ENCODE data around the gene SERINC3. TPM values are rescaled to one million over a fixed set of nuclear protein-coding genes. Genes with fewer than 3 reads are reported as not detected.

SERINC3 gene
- total RNA-seq, 1 donor from 2014 or later, result 89.9 TPM

DNA sequence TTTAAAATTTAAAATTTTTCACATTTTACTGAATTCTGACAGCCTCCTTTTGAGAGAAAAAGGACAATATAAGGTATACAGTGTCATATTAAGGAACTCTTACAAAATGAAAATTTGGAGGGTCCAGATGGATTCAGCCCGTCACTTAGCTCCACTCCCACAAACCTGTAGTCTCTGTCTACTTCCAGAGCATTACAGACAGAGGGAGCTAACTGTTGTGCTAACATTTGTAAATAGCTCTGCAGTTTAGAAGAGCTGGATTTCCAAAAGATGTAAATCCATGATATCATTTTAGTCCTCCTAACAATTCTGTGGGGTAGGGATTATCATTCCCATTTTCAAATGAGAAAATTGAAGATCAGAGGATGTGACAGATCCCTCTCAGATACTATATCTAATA is 16.1 kb upstream of the SERINC3 start:
- intact Hi-C loops (cut with micrococcal nuclease), result loop anchor here (10.0 kb wide), 1 partner anchor 67 kb away; no protein-coding TSS in a partner anchor
- ATAC-seq (peak; percentile 50), DNase-seq (no peak)

DNA sequence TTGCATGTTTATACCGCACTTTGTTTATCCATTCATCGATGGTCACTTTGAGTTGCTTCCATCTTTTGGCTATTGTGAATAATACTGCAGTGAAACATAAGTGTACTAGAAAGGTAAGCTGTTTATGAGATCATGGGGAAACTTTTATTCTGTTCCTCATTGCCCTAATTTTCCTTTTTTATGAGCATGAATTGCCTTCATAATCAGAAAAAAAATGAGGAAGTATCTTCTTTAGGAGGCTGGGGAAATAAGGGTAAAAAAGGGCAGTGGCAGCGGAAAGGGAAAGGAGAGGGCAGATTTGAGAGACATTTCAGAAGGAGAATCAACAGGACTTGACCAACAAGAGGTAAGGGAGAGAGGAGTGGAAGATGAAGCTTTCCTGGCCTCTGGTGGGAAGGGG is 14.3 kb upstream of the SERINC3 start:
- DNase-seq (no peak), ATAC-seq (no peak)
- intact Hi-C loops (cut with micrococcal nuclease), result loop anchor here (10.0 kb wide), 1 partner anchor 69 kb away; no protein-coding TSS in a partner anchor

DNA sequence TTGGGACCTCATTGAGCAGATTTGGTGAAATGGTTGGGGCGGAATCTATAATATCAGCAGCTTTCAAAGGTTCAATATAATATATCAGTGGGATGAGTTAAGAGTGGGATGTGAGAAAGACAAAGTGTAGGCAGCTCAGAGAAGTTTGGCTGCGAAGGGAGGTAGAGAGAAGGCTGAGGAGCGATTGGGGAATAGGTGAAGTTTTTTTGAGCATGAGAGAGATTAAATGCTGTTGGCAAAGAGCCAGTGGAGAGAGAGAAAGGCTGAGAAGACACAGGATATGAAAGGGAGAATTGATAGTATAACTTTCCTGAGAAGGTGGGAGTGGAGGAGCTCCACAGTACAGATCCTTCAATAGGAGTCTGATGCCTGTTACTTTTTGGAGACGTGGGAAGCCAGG is 12.1 kb upstream of the SERINC3 start:
- ATAC-seq (no peak), DNase-seq (no peak)
- intact Hi-C loops (cut with micrococcal nuclease), result loop anchor here (10.0 kb wide), 1 partner anchor 71 kb away; no protein-coding TSS in a partner anchor

DNA sequence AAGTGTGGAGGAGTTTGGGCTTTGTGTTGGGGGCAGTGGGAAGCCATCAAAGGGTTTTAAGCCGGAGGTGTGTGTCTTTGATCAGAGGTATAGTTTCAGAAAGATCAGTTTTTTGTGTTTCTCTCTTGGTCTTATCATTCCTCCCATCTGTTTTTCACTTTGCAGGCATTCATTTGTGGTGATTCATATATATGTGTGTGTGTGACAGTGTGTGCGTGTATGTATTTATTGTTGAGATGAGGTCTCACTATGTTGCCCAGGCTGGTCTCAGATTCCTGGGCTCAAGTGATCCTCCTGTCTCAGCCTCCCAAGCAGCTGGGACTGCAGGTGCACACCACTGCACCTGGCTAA is 11.1 kb upstream of the SERINC3 start:
- intact Hi-C loops (cut with micrococcal nuclease), result loop anchor here (10.0 kb wide), 1 partner anchor 72 kb away; no protein-coding TSS in a partner anchor
- no peak for ATAC-seq
- DNase-seq, result no peak

DNA sequence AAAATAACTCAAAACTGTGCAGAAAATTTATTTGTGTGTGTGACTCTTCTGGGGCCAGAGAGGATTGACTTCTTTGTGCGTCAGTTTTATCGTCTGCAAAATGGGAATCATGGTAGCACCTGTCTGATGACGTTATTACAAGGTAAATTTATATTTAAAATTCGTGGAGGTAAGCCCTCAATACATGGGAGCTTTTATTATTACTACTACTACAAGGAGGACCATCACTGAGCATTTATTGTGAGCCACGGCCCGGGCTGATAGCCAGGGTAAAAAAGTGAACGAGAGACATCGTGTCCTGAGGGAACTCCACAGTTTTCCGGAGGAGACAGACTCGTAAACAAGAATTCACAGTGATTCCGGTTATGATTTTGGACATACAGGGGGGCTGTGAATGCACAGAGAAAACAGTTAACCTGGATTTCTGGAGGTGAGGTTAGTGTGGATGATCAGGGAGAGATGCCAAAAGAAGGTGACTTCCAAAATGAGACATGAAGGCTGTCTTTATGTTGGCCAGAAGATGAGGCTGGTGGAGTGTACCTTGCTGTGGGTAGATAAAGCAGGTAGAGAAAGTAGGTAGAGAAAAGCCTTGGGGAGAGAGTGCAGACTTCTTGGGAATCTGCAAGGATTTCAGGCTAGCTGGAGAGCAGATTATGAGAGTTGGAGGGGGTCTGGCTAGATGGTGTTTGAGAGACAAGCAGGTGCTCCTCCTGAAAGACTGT is 10.6 kb upstream of the SERINC3 start:
- peak; percentile 42 for DNase-seq
- ATAC-seq, result peak; percentile 52
- intact Hi-C loops (cut with micrococcal nuclease), result loop anchor here (10.0 kb wide), 1 partner anchor 72 kb away; no protein-coding TSS in a partner anchor

DNA sequence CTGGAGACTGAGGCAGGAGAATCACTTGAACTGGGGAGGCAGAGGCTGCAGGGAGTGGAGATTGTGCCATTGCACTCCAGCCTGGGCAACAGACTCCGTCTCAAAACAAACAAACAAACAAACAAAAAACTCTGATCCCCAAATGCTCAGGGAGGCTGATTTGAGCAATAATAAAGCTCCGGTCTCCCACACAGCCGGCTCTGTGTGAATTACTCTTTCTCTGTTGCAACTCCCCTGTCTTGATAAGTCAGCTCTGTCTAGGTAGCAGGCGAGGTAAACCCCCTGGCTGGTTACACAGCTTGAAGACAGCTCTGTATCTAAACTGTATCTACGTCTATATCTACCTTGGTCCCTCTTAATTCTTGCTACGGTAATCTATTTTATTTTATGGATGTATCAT is 6.4 kb upstream of the SERINC3 start:
- DNase-seq (no peak), ATAC-seq (no peak)
- intact Hi-C loops (cut with micrococcal nuclease), result no loop called here

DNA sequence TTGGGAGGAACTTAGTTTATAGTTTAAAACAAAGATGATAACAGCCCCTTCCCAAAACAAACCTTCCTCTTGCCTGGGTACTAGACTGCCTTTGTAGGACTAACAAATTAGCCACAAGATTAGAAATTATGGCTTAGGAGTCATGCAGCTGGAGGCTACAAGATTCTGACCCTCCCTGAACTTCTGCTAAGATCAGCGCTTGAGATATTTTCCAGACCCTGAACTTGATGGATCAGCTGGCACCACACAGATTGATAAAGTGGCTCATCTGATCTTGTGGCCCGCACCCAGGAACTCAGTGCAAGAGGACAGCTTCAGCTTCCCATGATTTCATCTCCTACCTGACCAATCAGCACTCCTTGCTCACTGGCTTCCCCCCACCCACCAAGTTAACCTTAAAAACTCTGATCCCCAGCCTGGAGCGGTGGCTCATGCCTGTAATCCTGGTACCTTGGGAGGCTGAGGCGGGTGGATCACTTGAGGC is 5.9 kb upstream of the SERINC3 start:
- no peak for DNase-seq
- ATAC-seq, result no peak
- intact Hi-C loops (cut with micrococcal nuclease), result no loop called here

DNA sequence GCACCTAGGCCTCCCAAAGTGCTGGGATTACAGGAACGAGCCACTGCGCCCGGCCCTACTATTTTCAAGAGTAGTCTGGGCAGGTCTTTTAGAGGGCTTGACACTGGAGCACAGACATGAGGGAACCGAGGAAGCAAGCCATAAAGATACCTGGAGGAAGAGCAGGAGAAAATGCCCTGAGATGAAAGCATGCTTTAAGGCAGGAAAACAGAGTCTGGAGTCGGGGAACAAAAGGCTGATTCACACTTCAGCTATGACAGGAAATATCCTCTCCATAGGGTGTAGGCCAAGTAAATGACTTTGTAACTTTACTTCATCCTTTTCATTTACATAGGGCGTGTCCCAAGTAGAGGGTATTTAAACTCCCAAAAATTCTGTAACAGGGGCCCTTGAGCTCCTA is 4.3 kb upstream of the SERINC3 start:
- intact Hi-C loops (cut with micrococcal nuclease), result no loop called here
- ATAC-seq (no peak), DNase-seq (no peak)

DNA sequence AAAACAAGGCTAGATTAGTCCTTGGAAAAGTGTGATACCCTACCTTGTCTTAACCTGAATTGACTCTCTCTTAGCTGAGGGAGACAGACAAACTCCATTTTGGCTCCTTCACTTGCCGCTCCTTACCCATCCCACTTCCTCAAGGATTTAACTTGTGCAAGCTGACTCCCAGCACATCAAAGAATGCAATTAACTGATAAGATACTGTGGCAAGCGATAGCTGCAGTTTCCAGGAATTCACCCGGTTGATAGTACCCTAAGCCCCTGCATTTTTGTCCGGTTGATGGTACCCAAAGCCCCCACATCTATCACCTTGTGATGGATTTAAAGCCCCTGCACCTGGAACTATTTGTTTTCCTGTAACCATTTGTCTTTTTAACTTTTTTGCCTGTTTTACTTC is 1.9 kb upstream of the SERINC3 start:
- DNase-seq, result no peak
- intact Hi-C loops (cut with micrococcal nuclease), result no loop called here

DNA sequence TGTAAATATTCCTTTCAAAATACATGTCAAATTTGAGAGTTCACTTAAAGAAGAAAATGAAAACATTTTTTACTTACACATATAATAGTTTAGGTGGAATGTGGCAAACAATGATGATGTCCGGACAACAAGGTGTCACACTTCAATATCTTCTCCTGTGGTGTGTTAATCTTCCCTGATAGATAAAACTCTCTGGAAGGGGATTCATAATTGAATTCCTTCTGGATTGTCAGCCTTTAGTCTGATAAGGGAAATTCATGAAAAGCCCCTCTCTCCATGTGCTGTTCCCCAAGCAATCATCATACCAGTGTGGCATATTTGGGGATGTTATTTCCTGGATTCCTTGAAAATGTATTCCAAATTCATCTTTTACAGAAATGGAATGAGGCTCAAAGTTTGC is 971 bp upstream of the SERINC3 start:
- ATAC-seq (no peak), DNase-seq (no peak)
- intact Hi-C loops (cut with micrococcal nuclease), result no loop called here

More for the DNA sequence above, 1.9 kb upstream of the SERINC3 start:
- ATAC-seq, result no peak

DNA sequence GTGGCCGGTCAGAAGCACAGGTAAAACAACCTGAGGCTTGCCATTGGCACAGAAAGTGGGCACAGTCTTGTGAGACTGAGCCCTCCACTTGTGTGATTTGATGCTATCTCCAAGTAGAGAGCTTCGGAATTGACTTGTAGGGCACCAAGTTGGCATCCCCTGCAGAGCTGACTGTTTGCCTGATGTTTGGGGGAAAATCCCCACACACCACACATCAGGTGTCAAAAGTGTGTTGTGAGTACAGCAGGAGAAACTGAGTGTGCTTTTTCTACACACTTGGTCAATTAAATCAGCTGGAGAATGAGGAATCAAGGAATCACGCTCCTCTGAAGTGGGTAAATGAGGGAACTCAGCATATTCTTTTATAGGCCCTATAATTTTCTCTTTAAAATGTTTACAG is 989 bp downstream of the SERINC3 start:
- intact Hi-C loops (cut with micrococcal nuclease), result no loop called here
- DNase-seq (no peak), ATAC-seq (no peak)

DNA sequence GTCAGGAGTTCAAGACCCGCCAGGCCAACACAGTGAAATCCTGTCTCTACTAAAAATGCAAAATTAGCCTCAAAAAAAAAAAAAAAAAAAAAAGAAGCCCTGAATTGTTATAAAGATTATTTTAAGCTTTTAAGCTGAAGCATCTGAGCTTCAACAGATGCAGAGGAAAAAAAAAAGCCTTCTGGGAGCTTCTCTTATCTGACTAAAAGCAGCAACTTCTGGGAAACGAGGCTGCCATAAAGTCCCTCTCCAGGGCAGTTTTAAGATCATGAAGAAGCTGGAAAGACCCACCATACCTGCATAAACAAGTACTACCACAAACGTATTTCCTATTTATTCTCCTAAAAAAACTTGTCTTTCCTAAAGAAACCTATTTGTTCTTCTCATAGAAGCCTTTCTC is 3.6 kb downstream of the SERINC3 start:
- ATAC-seq, result no peak
- intact Hi-C loops (cut with micrococcal nuclease), result no loop called here
- DNase-seq, result no peak

DNA sequence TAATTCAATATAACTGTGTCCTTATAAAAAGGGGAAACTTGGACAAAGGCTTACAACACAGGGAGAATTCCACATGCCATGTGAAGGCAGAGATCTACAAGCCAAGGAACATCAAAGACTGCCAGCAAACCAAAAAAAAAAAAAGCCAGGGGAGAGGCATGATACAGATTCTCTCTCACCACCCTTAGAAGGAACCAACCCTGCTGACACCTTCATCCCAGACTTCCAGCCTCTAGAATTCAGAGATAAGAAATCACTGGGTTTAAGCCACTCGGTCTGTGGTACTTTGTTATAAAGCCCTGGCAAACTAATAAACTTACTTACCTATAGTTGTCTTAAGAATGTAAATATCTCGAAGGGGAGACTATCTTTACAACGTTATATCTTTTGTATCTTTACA is 4.4 kb downstream of the SERINC3 start:
- ATAC-seq (no peak), DNase-seq (no peak)
- intact Hi-C loops (cut with micrococcal nuclease), result no loop called here

DNA sequence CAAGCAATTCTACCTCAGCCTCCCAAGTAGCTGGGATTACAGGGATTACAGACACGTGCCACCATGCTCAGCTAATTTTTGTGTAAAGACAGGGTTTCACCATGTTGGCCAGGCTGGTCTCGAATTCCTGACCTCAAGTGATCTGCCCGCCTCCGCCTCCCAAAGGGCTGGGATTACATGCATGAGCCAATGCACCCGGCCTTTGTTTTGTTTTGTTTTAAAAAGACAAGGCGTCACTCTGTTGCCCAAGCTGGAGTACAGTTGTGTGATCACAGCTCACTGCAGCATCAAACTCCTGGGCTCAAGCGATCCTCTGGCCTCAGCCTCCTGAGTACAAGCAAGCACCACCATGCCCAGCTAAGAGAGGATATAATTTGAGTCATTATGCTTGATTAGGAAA is 5.4 kb downstream of the SERINC3 start:
- peak; percentile 6 for ATAC-seq
- intact Hi-C loops (cut with micrococcal nuclease), result no loop called here

DNA sequence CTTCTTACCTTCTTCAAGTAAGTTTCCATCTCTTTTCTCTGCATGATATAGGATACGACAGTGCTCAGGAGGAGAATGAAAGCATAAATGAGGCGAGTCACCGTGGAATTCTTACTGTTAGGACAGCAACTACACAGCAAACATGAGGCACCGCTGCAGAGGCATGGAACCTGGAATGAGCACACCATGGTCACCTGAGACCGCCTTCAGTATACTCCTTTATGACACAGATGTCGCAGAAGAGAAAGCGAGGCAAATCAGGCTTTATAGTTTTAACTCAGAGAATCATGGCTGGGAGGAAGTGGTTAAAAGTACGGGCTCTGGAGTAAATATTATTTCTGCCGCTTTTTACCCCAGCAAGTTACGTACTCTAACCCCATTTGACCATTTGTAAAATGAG is 8.0 kb downstream of the SERINC3 start:
- ATAC-seq (no peak), DNase-seq (no peak)
- intact Hi-C loops (cut with micrococcal nuclease), result no loop called here

More for the DNA sequence above, 5.4 kb downstream of the SERINC3 start:
- no peak for DNase-seq

DNA sequence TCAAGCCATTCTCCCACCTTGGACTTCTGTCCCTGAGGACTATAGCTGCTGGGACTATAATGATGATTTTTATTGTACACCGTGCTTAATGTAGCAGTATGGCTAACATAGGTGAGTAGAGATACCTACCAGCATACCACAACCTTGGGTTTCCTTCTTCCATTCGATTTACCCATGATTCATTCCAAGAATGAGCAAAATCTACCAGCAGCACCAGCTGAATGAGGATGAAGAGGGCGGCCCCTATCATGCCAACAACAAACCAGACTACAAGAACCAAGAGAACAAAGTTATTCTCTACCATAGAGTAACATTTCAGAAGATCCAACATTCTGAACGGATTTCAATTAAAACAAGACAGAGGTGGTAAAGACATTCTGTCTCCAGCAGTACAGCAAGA is 12.1 kb downstream of the SERINC3 start:
- intact Hi-C loops (cut with micrococcal nuclease), result no loop called here
- no peak for DNase-seq

DNA sequence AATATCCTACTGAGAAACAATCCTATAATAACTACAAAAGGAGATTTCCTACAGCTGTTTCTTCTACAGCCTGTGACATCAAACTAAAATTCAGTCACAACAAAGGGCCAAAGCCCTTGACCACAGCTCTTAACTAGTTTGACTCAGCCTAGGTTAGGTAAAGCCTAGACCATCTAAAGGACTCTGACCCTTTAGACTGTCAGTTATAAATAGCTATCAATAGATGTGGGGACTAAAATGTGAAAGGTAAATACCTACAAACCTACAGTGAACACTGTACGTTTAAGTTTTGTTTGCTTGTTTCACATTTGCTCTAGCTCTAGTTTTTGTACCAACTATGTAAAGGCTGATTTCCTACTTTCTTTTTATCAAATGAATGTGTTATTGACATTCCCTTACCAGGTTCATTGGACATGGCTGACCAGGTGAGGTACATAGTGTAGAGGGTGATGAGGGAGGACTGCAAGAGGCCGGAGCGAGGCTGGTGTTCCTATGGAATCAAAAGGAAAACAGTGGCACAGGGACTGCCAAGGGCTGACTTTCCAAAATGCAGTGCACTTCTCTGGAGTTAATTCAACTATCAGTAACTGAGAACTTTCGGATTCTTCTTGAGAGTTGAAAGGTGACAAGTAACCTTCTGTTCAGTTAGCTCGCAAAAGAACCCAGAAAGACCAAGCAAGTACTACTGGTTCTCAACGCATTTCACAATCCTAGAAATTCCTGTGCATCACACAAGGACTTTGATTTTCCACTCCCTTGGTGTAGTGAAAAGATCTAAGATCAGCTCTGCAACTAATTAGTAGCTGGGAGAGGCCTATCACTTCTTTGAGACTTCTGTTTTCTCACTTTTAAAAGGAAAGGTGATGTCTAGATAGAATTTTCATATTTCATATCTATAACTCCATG is 17.2 kb downstream of the SERINC3 start:
- intact Hi-C loops (cut with micrococcal nuclease), result no loop called here
- no peak for ATAC-seq
- no peak for DNase-seq

More for the DNA sequence above, 12.1 kb downstream of the SERINC3 start:
- ATAC-seq, result no peak

DNA sequence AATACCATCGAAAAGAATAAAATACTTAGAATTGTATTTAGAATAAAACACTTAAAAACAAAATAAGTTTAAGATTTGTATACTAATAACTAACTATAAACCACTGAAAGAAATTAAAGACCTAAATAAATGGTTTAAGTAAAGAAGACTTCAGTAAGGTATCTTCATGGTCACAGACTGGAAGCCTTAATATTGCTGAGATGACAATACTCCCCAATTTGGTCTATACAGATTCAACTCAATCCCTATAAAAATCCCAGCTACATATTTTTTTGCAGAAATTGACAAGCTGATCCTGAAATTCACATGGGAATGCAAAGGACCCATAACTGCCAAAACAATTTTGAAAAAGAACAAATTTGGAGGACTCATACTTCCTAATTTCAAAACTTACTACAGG is 18.9 kb downstream of the SERINC3 start:
- ATAC-seq (no peak), DNase-seq (no peak)
- intact Hi-C loops (cut with micrococcal nuclease), result no loop called here

DNA sequence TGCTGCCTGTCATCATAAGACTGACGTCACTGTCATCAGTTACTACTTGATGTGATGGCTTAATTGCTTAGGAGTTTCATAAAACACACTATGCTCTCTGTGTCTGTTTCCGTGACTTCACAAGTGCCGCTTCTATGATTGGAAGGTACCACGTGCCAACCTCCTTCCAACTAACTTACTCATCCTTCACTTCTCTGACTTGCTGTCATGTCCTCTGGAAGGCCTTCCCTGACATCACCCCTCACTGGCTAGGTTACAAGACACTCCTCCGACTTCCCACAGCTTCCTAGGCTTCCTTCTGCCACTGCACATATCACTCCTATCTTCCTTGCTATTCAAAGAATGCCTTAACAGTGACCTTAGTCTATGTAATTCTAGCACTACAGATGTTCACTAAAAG is 20.4 kb downstream of the SERINC3 start:
- intact Hi-C loops (cut with micrococcal nuclease), result no loop called here
- ATAC-seq (peak; percentile 75), DNase-seq (no peak)

DNA sequence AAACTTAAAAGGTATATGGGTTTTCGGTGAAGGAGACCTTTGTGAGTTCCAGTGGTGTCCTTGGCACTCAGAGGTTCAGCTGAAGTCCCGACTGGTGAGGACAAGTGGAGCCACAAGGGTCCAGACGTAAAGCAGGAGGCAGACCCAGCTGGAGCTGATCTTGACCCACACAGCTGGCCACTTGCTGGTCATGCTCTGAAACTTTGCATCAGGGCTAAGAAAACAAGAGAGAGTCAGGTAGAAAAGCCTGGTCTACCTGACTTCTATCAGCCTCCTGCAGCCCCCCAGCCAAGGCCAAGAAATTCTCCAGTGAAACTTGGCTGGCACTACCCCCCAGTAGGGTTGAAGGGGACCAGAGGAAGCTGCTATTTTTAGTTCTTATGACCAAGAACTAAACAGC is 21.6 kb downstream of the SERINC3 start:
- intact Hi-C loops (cut with micrococcal nuclease), result no loop called here
- ATAC-seq (peak; percentile 38), DNase-seq (no peak)
